ENCODE data around the gene PTPRM.

DNA sequence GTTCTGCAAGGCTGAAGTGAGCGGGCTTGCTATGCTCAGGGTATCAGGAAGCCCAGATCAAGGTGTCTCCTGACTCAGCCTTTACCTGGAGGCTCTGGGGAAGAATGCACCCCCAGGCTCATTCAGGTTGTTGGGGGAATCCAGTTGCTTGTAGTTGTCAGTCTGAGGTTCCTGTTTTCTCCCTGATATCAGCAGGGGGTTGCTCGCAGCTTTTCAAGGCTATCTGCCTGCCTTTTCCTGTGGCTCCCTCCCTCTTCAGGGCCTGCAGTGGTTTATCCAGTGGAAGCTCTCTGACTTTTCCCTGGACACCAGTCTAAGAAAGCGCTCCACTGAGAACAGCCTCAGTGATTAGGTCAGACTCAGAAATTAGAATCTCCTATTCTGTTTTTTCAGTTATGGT, 116.6 kb downstream of the PTPRM start:
- TF ChIP-seq, protein P1, sequence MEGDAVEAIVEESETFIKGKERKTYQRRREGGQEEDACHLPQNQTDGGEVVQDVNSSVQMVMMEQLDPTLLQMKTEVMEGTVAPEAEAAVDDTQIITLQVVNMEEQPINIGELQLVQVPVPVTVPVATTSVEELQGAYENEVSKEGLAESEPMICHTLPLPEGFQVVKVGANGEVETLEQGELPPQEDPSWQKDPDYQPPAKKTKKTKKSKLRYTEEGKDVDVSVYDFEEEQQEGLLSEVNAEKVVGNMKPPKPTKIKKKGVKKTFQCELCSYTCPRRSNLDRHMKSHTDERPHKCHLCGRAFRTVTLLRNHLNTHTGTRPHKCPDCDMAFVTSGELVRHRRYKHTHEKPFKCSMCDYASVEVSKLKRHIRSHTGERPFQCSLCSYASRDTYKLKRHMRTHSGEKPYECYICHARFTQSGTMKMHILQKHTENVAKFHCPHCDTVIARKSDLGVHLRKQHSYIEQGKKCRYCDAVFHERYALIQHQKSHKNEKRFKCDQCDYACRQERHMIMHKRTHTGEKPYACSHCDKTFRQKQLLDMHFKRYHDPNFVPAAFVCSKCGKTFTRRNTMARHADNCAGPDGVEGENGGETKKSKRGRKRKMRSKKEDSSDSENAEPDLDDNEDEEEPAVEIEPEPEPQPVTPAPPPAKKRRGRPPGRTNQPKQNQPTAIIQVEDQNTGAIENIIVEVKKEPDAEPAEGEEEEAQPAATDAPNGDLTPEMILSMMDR (IDR thresholded peaks at IDR 0.05; ENCODE audit: extremely low read depth in 1 of 2, insufficient read depth in 1 of 2, low read depth in 1 of 2, low read length in 2 of 2), result no peak
- TF ChIP-seq POLR2AphosphoS5 (IDR thresholded peaks at IDR 0.05; ENCODE audit: insufficient read depth, low read depth, low read length) (no peak), JUN (IDR thresholded peaks at IDR 0.05; ENCODE audit: borderline replicate concordance, insufficient read depth, insufficient read length, low read depth) (no peak), EZH2 (IDR thresholded peaks at IDR 0.05; ENCODE audit: borderline replicate concordance, low read depth, low read length, severe bottlenecking) (no peak), POLR2A (IDR thresholded peaks at IDR 0.05; ENCODE audit: low read depth, low read length) (no peak), GATA2 (IDR thresholded peaks at IDR 0.05; ENCODE audit: insufficient read depth, insufficient read length, low read depth, low read length) (no peak)

Measured in endothelial cell of umbilical vein (primary cell).